ENCODE results near the gene TTC33.

TTC33 gene

DNA sequence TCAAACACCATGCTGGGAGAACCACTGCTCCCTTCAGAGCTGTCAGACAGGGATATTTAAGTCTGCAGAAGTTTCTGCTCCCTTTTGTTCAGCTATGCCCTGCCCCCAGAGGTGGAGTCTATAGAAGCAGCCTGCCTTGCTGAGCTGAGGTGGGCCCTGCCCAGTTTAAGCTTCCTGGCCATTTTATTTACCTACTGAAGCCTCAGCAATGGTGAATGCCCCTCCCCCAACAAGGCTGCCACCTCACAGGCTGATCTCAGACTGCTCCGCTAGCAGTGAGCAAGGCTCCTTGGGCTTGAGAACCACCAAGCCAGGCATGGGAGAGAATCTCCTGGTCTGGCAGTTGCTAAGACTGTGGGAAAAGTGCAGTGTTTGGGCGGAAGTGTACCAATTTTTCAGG lies 281.5 kb downstream of the TTC33 start:
- no peak for DNase-seq

DNA sequence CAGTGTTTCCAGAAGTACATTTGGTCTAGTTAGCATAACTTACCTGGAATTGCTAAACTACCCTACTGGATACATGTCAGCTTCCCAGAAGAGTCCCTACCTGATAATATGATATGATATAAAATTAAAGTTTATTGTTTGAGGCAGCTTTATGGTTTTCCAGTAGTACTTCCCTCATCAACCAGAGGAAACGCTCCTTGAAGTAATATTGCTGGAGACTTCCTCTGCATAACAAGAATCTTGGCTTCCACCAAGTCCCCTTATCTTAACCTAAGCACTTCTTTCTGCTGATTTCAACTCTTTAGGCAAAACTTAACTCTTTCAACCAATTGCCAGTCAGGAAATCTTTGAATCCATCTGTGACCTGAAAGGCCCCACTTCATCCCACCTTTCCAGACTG lies 290.3 kb downstream of the TTC33 start:
- no peak for DNase-seq

DNA sequence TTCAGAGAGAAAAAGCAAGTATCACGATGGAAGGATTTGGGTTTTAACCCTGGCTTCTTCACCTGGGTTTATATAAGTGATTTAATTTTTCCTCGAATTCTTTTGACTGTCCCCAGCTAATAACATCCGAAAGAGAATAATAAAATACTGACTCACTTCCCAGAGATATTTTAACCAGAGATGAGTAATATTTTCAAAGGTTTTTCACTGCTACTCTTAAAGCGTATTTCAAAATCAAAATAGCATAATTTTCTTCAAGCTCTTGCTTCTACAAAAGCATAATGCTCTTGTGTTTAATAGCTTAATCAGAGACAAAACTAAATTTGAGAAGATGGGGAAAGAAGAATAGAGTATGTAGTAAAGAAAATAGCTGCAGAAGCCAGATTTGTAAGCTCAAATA lies 291.2 kb downstream of the TTC33 start:
- no peak for DNase-seq
